Nephron (organoid): ENCODE data around the gene DAPL1.
A peak's percentile ranks its signal among the peaks of the same experiment; 100 is the strongest.

Experiments used
- H3K27ac Mint-ChIP-seq, 3 experiments: 2 replicates each; pipeline ENCODE4 v1.8.0; 2020; ENCODE audit warnings: mixed read lengths in 3 of 3, mild to moderate bottlenecking in 2 of 3, moderate library complexity in 1 of 3
- H3K27me3 Mint-ChIP-seq: 2 replicates; pipeline ENCODE4 v1.8.0; 2021; ENCODE audit warnings: low read depth, mild to moderate bottlenecking, moderate library complexity, mixed read lengths
- H3K36me3 Mint-ChIP-seq: 2 replicates; pipeline ENCODE4 v1.8.0; 2020; ENCODE audit warnings: low read depth, mixed read lengths
- H3K4me1 Mint-ChIP-seq: 2 replicates; pipeline ENCODE4 v1.8.0; 2020; ENCODE audit warnings: mixed read lengths
- H3K4me3 Mint-ChIP-seq, 3 experiments: 2 replicates each; pipeline ENCODE4 v1.8.0; 2020; ENCODE audit warnings: mild to moderate bottlenecking in 3 of 3, mixed read lengths in 3 of 3, moderate library complexity in 2 of 3
- H3K9me3 Mint-ChIP-seq: 2 replicates; pipeline ENCODE4 v1.8.0; 2020; ENCODE audit warnings: mixed read lengths
- TF ChIP-seq, protein P1 (sequence below), 3 experiments: fragments of 200-600 bp; sonication (generic); IDR thresholded peaks; one replicate each; pipeline ENCODE4 v1.5.0; 2021; ENCODE audit warnings: antibody characterized with exemption in 3 of 3; ENCODE audit not compliant: unreplicated experiment in 3 of 3

Gene DAPL1

GRCh38 chr2:158828378-158829164 is 33.5 kb downstream of the DAPL1 start:
- no peak overlapping the region for H3K4me3 Mint-ChIP-seq
- TF ChIP-seq, protein P1, sequence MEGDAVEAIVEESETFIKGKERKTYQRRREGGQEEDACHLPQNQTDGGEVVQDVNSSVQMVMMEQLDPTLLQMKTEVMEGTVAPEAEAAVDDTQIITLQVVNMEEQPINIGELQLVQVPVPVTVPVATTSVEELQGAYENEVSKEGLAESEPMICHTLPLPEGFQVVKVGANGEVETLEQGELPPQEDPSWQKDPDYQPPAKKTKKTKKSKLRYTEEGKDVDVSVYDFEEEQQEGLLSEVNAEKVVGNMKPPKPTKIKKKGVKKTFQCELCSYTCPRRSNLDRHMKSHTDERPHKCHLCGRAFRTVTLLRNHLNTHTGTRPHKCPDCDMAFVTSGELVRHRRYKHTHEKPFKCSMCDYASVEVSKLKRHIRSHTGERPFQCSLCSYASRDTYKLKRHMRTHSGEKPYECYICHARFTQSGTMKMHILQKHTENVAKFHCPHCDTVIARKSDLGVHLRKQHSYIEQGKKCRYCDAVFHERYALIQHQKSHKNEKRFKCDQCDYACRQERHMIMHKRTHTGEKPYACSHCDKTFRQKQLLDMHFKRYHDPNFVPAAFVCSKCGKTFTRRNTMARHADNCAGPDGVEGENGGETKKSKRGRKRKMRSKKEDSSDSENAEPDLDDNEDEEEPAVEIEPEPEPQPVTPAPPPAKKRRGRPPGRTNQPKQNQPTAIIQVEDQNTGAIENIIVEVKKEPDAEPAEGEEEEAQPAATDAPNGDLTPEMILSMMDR (IDR thresholded peaks at IDR 0.05; ENCODE audit: unreplicated experiment in 3 of 3): no peak
- no peaks in the 10 kb centered on the region for H3K36me3 Mint-ChIP-seq
- H3K27ac Mint-ChIP-seq: peak overlapping the region; percentile 71 to 93 (median 84)
- no peaks in the 10 kb centered on the region for H3K27me3 Mint-ChIP-seq
- H3K4me1 Mint-ChIP-seq: peaks cover 30% of the 10 kb centered on the region
- H3K9me3 Mint-ChIP-seq: no peaks in the 10 kb centered on the region

DNA sequence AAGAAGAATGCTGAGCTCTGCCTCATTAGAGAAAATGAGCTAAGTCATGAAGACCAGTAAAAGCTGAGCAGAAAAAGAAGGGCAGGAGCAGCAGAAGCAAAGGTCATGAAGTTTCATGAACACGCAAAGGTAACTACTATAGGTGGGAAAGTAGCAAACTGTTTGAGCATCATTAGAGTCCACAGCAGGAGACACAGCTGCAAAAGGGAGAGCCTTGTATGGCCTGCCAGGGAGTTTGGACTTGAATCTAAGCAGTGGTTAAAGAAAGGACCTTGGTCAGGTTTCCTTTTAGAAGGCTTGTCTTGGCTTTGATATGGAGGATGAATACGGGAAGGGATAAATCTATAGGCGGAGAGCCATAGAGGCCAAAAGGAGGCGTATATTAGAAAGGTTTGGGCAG is 34.0 kb downstream of the DAPL1 start:
- Mint-ChIP-seq H3K9me3 (no peaks in the 10 kb centered on the region), H3K27me3 (no peaks in the 10 kb centered on the region), H3K36me3 (no peaks in the 10 kb centered on the region), H3K27ac (peak overlapping the region; percentile 71 to 93 (median 84)), H3K4me1 (peaks cover 26% of the 10 kb centered on the region), H3K4me3 (no peak overlapping the region)
- TF ChIP-seq, protein P1 (IDR thresholded peaks at IDR 0.05; ENCODE audit: unreplicated experiment in 3 of 3): no peak

- H3K4me3 Mint-ChIP-seq: no peak overlapping the region
- TF ChIP-seq, protein P1 (IDR thresholded peaks at IDR 0.05; ENCODE audit: unreplicated experiment in 3 of 3): no peak
- H3K27me3 Mint-ChIP-seq: no peaks in the 10 kb centered on the region
- H3K4me1 Mint-ChIP-seq: peaks cover 26% of the 10 kb centered on the region
- H3K9me3 Mint-ChIP-seq: no peaks in the 10 kb centered on the region
- H3K36me3 Mint-ChIP-seq: no peaks in the 10 kb centered on the region
- peak overlapping the region; percentile 19 to 51 (median 34) for H3K27ac Mint-ChIP-seq
Observed at GRCh38 chr2:158830201-158830600, 35.1 kb downstream of the DAPL1 start.

- H3K4me1 Mint-ChIP-seq: peaks cover 1% of the 10 kb centered on the region
- TF ChIP-seq, protein P1 (IDR thresholded peaks at IDR 0.05; ENCODE audit: unreplicated experiment in 3 of 3): no peak
- H3K27ac Mint-ChIP-seq: peak overlapping the region in 1 of 3 experiments; percentile 74
- H3K4me3 Mint-ChIP-seq: no peak overlapping the region
- H3K36me3 Mint-ChIP-seq: no peaks in the 10 kb centered on the region
- peaks cover 3% of the 10 kb centered on the region for H3K9me3 Mint-ChIP-seq
- H3K27me3 Mint-ChIP-seq: peaks cover 6% of the 10 kb centered on the region
Observed at GRCh38 chr2:158835431-158835830, 40.3 kb downstream of the DAPL1 start.

DNA sequence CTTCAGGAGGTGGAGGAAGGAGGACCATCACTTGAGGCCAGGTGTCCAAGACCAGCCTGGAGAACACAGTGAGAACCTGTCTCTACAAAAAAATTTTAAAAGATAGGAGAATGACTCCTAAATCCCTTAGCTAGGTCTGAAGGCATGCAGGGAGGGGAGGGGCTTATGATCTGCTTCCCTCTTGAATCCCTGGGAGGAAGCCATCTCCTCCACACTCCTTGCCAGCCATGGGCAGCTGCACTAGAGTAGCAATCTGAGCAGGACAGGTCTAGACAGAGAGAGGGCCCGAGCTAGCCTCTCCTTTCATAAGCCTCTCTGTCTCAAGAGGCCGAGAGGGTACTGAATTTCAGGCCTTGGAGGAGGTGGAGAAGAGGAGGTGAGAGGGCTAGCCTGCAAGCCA is 42.5 kb downstream of the DAPL1 start:
- peaks cover 6% of the 10 kb centered on the region for H3K27me3 Mint-ChIP-seq
- no peak overlapping the region for H3K27ac Mint-ChIP-seq
- H3K36me3 Mint-ChIP-seq: no peaks in the 10 kb centered on the region
- H3K4me3 Mint-ChIP-seq: no peak overlapping the region
- TF ChIP-seq, protein P1 (IDR thresholded peaks at IDR 0.05; ENCODE audit: unreplicated experiment in 3 of 3): no peak
- peaks cover 9% of the 10 kb centered on the region for H3K4me1 Mint-ChIP-seq
- H3K9me3 Mint-ChIP-seq: peaks cover 3% of the 10 kb centered on the region

- peaks cover 6% of the 10 kb centered on the region for H3K27me3 Mint-ChIP-seq
- H3K9me3 Mint-ChIP-seq: peaks cover 3% of the 10 kb centered on the region
- H3K4me1 Mint-ChIP-seq: peaks cover 28% of the 10 kb centered on the region
- H3K36me3 Mint-ChIP-seq: no peaks in the 10 kb centered on the region
- no peak overlapping the region for H3K4me3 Mint-ChIP-seq
- H3K27ac Mint-ChIP-seq: peak overlapping the region; percentile 73 to 93 (median 87)
- TF ChIP-seq, protein P1 (IDR thresholded peaks at IDR 0.05; ENCODE audit: unreplicated experiment in 3 of 3): no peak
Observed at GRCh38 chr2:158841850-158842249, 46.7 kb downstream of the DAPL1 start.
